Mucosa of descending colon (tissue), 3 donors: ENCODE results near the gene SAMD10. TPM values are rescaled to one million over a fixed set of nuclear protein-coding genes. Genes with fewer than 3 reads are reported as not detected.

Experiments
- ATAC-seq: fragments of 200-7000 bp; cut with Tn5 transposase; one replicate; pipeline ENCODE4 v1.9.1; 2020; ENCODE audit warnings: mild to moderate bottlenecking, moderate library complexity
- DNase-seq, 3 donors: peaks; one replicate each; pipeline ENCODE4 v3.0.0-alpha.2; 2020
- H3K36me3 ChIP-seq: fragments of 200-600 bp; one replicate; pipeline ENCODE4 v1.8.0; 2021; ENCODE audit warnings: low read depth, mild to moderate bottlenecking
- H3K4me1 ChIP-seq: fragments of 200-600 bp; one replicate; pipeline ENCODE4 v1.8.0; 2021; ENCODE audit warnings: low read depth, mild to moderate bottlenecking
- H3K4me3 ChIP-seq: fragments of 200-600 bp; one replicate; pipeline ENCODE4 v1.8.0; 2021; ENCODE audit warnings: mild to moderate bottlenecking
- H3K9me3 ChIP-seq: fragments of 200-600 bp; one replicate; pipeline ENCODE4 v1.8.0; 2021; ENCODE audit warnings: mild to moderate bottlenecking
- intact Hi-C, 2 donors: fragments of 100-400 bp; cut with DNase I in 1 of 2; cut with micrococcal nuclease in 1 of 2; formaldehyde crosslinking; loops; one replicate each; pipeline versions ENCODE4 v1.11.0 to v1.11.1; 2022; cut with DNase I, micrococcal nuclease
- microRNA-seq: library from miRNA; unstranded; fragments of <30 nt; microRNA quantifications from one replicate; pipeline ENCODE4, GENCODE V29; 2019
- total RNA-seq, 3 donors: library from RNA; stranded (reverse); fragmentation: NEBNext Ultra II Directional in 2 of 3; extraction: Animal tissue kit (Norgen Biotek cat#: 25700) in 2 of 3; gene quantifications; one replicate each; pipeline versions ENCODE4 v1.2.1 to v1.2.4, GENCODE V29; 2021 to 2023
- TF ChIP-seq, protein P1 (sequence below): fragments of 200-600 bp; IDR thresholded peaks from one replicate; pipeline ENCODE4 v1.8.0; 2022; ENCODE audit warnings: antibody characterized with exemption, mild to moderate bottlenecking
- donor health status: DM: no; HTN: no; CAD: no; lungs with moderate emphysema.
- donor health status: DM: no; HTN: no; CAD: no.
- donor health status: DM: no; HTN: yes; CAD: no.

The SAMD10 gene
- total RNA-seq, 3 donors from 2014 or later, result 3.8 to 7.9 (median 5.6) TPM

DNA sequence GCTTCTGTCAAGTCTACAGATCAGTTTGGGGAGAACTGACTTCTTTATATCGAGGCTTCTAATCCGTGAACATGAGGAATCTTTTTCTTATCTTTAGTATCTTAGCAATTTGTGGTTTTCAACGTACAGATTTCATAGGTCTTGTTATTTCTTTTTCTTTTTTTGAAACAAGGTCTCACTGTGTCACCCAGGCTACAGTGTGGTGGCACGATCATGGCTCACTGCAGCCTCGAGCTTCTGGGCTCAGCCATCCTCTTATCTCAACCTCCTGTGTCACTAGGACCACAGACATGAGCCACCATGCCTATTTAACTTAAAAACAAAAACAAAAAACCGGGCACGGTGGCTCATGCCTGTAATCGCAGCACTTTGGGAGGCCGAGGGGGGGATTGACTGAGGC, 55.2 kb downstream of the SAMD10 start:
- Histone ChIP-seq H3K4me3 (no peak overlapping the region), H3K36me3 (no peaks in the 10 kb centered on the region), H3K4me1 (no peaks in the 10 kb centered on the region), H3K9me3 (no peaks in the 10 kb centered on the region)
- no peak for DNase-seq
- ATAC-seq, result no peak
- TF ChIP-seq, protein P1, sequence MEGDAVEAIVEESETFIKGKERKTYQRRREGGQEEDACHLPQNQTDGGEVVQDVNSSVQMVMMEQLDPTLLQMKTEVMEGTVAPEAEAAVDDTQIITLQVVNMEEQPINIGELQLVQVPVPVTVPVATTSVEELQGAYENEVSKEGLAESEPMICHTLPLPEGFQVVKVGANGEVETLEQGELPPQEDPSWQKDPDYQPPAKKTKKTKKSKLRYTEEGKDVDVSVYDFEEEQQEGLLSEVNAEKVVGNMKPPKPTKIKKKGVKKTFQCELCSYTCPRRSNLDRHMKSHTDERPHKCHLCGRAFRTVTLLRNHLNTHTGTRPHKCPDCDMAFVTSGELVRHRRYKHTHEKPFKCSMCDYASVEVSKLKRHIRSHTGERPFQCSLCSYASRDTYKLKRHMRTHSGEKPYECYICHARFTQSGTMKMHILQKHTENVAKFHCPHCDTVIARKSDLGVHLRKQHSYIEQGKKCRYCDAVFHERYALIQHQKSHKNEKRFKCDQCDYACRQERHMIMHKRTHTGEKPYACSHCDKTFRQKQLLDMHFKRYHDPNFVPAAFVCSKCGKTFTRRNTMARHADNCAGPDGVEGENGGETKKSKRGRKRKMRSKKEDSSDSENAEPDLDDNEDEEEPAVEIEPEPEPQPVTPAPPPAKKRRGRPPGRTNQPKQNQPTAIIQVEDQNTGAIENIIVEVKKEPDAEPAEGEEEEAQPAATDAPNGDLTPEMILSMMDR, result no peak
- intact Hi-C loops, result no loop called here

Small RNA genes within 50 kb of the gene (microRNA-seq; reads per million reads assigned to microRNA genes)
- 0.93 reads per million for gene MIR1914
- not detected for gene MIR647

Other genes starting within 250 kb of the SAMD10 start
- gene LIME1, start 243.0 kb downstream of the SAMD10 start, total RNA-seq, result 10 to 100 TPM; 10.4 to 11.2 (median 10.8) TPM
- gene SLC2A4RG, start 239.9 kb downstream of the SAMD10 start, total RNA-seq, result 10 to 100 TPM; 44.9 to 65.0 (median 50.6) TPM
- 1 to 10 TPM; 3.1 to 5.7 (median 3.3) TPM for gene ZBTB46, start 148.4 kb downstream of the SAMD10 start, total RNA-seq
- gene ABHD16B, start 118.1 kb downstream of the SAMD10 start, total RNA-seq, result not detected
- 10 to 100 TPM; 48.7 to 71.7 (median 55.7) TPM for gene TPD52L2, start 114.4 kb downstream of the SAMD10 start, total RNA-seq
- gene DNAJC5, start 84.5 kb downstream of the SAMD10 start, total RNA-seq, result 10 to 100 TPM; 57.5 to 65.9 (median 65.4) TPM
- gene UCKL1, start 23.2 kb downstream of the SAMD10 start, total RNA-seq, result 10 to 100 TPM; 37.4 to 57.8 (median 43.6) TPM
- 10 to 100 TPM in 1 of 3 donors, 1 to 10 TPM in 2; 1.8 to 14.7 (median 3.9) TPM for gene ZNF512B, start 9.7 kb downstream of the SAMD10 start, total RNA-seq
- 10 to 100 TPM; 51.2 to 64.4 (median 59.1) TPM for gene PRPF6, start 1.5 kb upstream of the SAMD10 start, total RNA-seq
- 1 to 10 TPM; 1.0 to 1.8 (median 1.7) TPM for gene C20orf204, start 56.5 kb upstream of the SAMD10 start, total RNA-seq
- gene SOX18, start 70.0 kb upstream of the SAMD10 start, total RNA-seq, result 10 to 100 TPM in 2 of 3 donors, 1 to 10 TPM in 1; 4.7 to 20.0 (median 12.6) TPM
- gene TCEA2, start 83.6 kb upstream of the SAMD10 start, total RNA-seq, result 10 to 100 TPM in 1 of 3 donors, 1 to 10 TPM in 2; 4.1 to 46.1 (median 9.5) TPM
- 1 to 10 TPM; 4.7 to 6.9 (median 6.5) TPM for gene RGS19, start 99.9 kb upstream of the SAMD10 start, total RNA-seq
- under 1 TPM; 0.26 to 0.76 (median 0.39) TPM for gene OPRL1, start 100.4 kb upstream of the SAMD10 start, total RNA-seq
- not detected for gene LKAAEAR1, start 104.8 kb upstream of the SAMD10 start, total RNA-seq
- not detected for gene NPBWR2, start 127.9 kb upstream of the SAMD10 start, total RNA-seq
- gene MYT1, start 184.8 kb upstream of the SAMD10 start, total RNA-seq, result under 1 TPM; 0.12 to 0.76 (median 0.14) TPM